Psoas muscle (tissue), 8 donors: ENCODE results near the gene FHIP1B. TPM values are rescaled to one million over a fixed set of nuclear protein-coding genes. Genes with fewer than 3 reads are reported as not detected.
"Not testable (repeated sequence)": the region's sequence is repeated elsewhere in the genome, so short reads cannot be mapped to it uniquely, and the experiment has no call there.

Experiments
- ATAC-seq, 4 donors: fragments of 200-7000 bp; cut with Tn5 transposase; one replicate each; pipeline ENCODE4 v1.9.1; 2020; ENCODE audit warnings: moderate library complexity in 3 of 4, mild to moderate bottlenecking in 2 of 4
- DNase-seq, 2 donors: peaks; one replicate each; pipeline ENCODE4 v3.0.0-alpha.2; 2020
- H3K27ac ChIP-seq: fragments of 200-600 bp; one replicate; pipeline ENCODE4 v1.8.0; 2022
- H3K27me3 ChIP-seq, 3 donors: fragments of 200-600 bp in 1 of 3; one replicate each; pipeline versions ENCODE4 v1.6.1 to v1.8.0; 2013 to 2022; ENCODE audit warnings: low read length in 2 of 3, mild to moderate bottlenecking in 2 of 3, moderate library complexity in 1 of 3; ENCODE audit not compliant: insufficient read depth in 3 of 3
- H3K36me3 ChIP-seq, 2 donors: fragments of 200-600 bp in 1 of 2; one replicate each; pipeline versions ENCODE4 v1.6.1 to v1.8.0; 2013 to 2022; ENCODE audit warnings: low read depth in 1 of 2, mild to moderate bottlenecking in 1 of 2, moderate library complexity in 1 of 2; ENCODE audit not compliant: insufficient read depth in 1 of 2
- H3K4me1 ChIP-seq: fragments of 200-600 bp; one replicate; pipeline ENCODE4 v1.8.0; 2022
- H3K4me3 ChIP-seq: fragments of 200-600 bp; one replicate; pipeline ENCODE4 v1.8.0; 2022; ENCODE audit warnings: mild to moderate bottlenecking
- H3K9me3 ChIP-seq: fragments of 200-600 bp; one replicate; pipeline ENCODE4 v1.8.0; 2022
- CTCF ChIP-seq: fragments of 200-600 bp; IDR thresholded peaks from one replicate; pipeline ENCODE4 v1.8.0; 2022; ENCODE audit warnings: antibody characterized with exemption
- WGBS, 3 donors: extraction: QIAGEN DNeasy Blood & Tissue Kit; methylation state at CpG; one replicate each; pipeline versions ENCODE4 v1.1.6 to v1.1.7; 2013; 5-methylcytosine and 5-hydroxymethylcytosine counted together
- intact Hi-C, 2 donors: fragments of 100-400 bp; cut with DNase I; formaldehyde crosslinking; loops; one replicate each; pipeline versions ENCODE4 v1.11.0 to v1.14.2; 2022
- long read RNA-seq, 2 donors: library from polyadenylated mRNA; unstranded; transcript quantifications; one replicate each; pipeline ENCODE4 v2.0.0, GENCODE V29; 2021
- polyA plus RNA-seq, 3 donors: library from polyadenylated mRNA; stranded (reverse); fragments of 200-250 nt; gene quantifications; one replicate each; pipeline ENCODE4 v1.2.3, GENCODE V29; 2013
- total RNA-seq, 4 donors: library from RNA; stranded (reverse); fragmentation: NEBNext Ultra II Directional in 2 of 4; extraction: Animal tissue kit (Norgen Biotek cat#: 25700) in 2 of 4; gene quantifications; one replicate each; pipeline versions ENCODE4 v1.2.1 to v1.2.4, GENCODE V29; 2021 to 2023
- donor health status: healthy with polysubstance abuse.
- donor health status: DM: no; HTN: no; CAD: no; lungs with moderate emphysema.
- donor health status: Bipolar disorder and iron deficiency.
- donor health status: healthy.
- donor health status: DM: yes; HTN: yes; CAD: no.
- donor health status: DM: no; HTN: no; CAD: no.
- donor health status: DM: no; HTN: no; CAD: no.
- donor health status: DM: yes; HTN: yes; CAD: no.

Gene FHIP1B
- total RNA-seq: 10 to 100 TPM in 3 of 4 donors, 1 to 10 TPM in 1; 9.1 to 21.6 (median 15.6) TPM
- polyA plus RNA-seq: 10 to 100 TPM; 15.7 to 22.2 (median 20.1) TPM
- long read RNA-seq, donor 1, partial matches to known transcripts: 3 of 4 reads
- long read RNA-seq, donor 1, other reads (novel, unspliced or antisense): 0 of 4 reads
- long read RNA-seq, donor 2, partial matches to known transcripts: 12 of 21 reads
- long read RNA-seq, donor 2, other reads (novel, unspliced or antisense): 3 of 21 reads

DNA sequence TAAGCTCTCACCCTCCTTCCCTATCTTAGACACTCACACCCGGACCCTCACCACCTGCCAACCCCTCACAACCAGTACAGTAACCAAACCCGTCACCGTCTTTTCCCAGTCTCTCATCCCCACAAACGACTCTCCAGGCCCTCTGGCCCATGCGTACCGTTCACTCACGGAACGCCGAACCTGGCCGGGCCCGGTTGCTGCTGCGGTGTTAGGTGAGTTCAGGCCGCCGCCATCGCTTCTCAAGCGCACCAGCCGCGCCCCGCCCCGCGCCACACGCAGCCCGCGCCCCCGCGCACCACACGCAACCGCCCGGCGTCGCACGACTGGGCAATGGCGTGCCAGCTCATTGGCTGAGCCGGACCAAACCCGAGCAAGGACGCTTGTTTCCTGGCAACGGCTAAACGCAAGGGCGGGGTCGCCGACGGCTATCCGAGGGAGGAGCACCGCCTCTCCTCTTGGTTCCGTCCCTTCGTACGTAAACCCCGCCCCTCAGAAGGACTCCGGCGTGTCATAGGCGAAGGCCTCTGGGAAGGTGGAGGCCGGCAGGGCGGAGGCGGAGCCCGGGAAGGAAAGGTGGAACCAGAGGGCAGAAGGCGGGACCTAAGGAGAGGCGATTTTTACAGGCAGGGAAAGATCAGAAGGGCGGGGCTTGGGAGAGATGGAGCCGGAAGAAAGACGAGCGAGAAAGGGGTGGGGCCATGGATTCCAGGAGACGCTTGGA lies at the start of gene FHIP1B:
Gene FHIP1B, minus strand, starts transcription at position 250 of the 721 bp plus-strand sequence. CDS start 10,120 bp downstream, outside the sequence.
- peaks cover 0 to 3% of the 10 kb centered on the region in 2 donors for H3K36me3 ChIP-seq
- peaks cover 19% of the 10 kb centered on the region for H3K4me1 ChIP-seq
- no peaks in the 10 kb centered on the region for H3K27me3 ChIP-seq
- H3K27ac ChIP-seq: peak within 1 kb of the TSS; percentile 77
- 0% methylated on average over 62 of the region's 62 CpGs for WGBS, 3 donors
- peak; percentile 100 for DNase-seq
- ATAC-seq: peak; percentile 97 to 99 (median 98)
- no peak for TF ChIP-seq CTCF
- H3K9me3 ChIP-seq: no peaks in the 10 kb centered on the region
- peak within 1 kb of the TSS; percentile 83 for H3K4me3 ChIP-seq
- intact Hi-C loops: loop anchor here (5.0 to 10.0 kb wide), 3 partner anchors 83 to 380 kb away; partner anchors contain the start of genes TRIM3 (in 2 of the 2), TAF10 (in 1 of the 2) and TPP1 (in 1 of the 2)

- TF ChIP-seq CTCF: no peak
- intact Hi-C loops: no loop called here
- Histone ChIP-seq H3K4me3 (no peak overlapping the region), H3K27me3 (no peaks in the 10 kb centered on the region), H3K9me3 (no peaks in the 10 kb centered on the region), H3K4me1 (no peaks in the 10 kb centered on the region), H3K36me3 (no peaks in the 10 kb centered on the region), H3K27ac (no peak overlapping the region)
- WGBS, 3 donors: 69 to 72% (median 70%) methylated on average over 4 of the region's 4 CpGs
- DNase-seq (no peak), ATAC-seq (no peak)
Measured at GRCh38 chr11:6283453-6284023, 49.1 kb upstream of the FHIP1B start.

- H3K27ac ChIP-seq, H3K4me1 ChIP-seq, intact Hi-C loops, DNase-seq, H3K36me3 ChIP-seq, H3K27me3 ChIP-seq, H3K4me3 ChIP-seq, ATAC-seq, H3K9me3 ChIP-seq: not testable (repeated sequence)
- 66 to 74% (median 72%) methylated on average over 7 of the region's 7 CpGs for WGBS, 3 donors
Measured at GRCh38 chr11:6280809-6281208, 46.4 kb upstream of the FHIP1B start.

DNA sequence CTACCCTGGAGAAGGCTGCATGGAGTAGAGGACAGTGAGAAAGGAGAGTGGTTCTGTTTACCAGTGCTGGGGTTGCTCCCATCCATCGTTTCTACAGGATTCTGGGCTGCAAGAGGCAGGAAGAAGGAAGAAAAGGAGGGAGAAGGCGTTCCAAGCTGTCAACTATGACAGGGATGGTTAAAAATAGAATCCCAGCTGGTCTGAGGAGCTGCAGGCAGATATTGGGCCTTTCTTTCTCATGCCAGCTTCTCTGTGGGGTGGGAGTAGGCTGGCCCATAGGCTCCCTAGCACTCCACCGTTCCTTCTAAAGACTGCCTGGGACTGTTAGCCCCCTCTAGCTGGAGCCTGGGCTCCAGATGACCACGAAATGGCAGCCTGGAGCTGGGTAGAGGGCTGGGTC lies 38.8 kb upstream of the FHIP1B start:
- WGBS, 3 donors: 25 to 46% (median 25%) methylated on average over 4 of the region's 4 CpGs

More for the DNA sequence above, 38.8 kb upstream of the FHIP1B start:
- Histone ChIP-seq H3K9me3 (no peaks in the 10 kb centered on the region), H3K36me3 (no peaks in the 10 kb centered on the region), H3K4me1 (peaks cover 18% of the 10 kb centered on the region), H3K27ac (peak overlapping the region; percentile 41), H3K27me3 (no peaks in the 10 kb centered on the region), H3K4me3 (no peak overlapping the region)
- DNase-seq (no peak), ATAC-seq (peak; percentile 30 to 95 (median 84))
- TF ChIP-seq CTCF: no peak
- intact Hi-C loops: no loop called here
